ENCODE data around the gene OGFOD2. TPM values are rescaled to one million over a fixed set of nuclear protein-coding genes. Genes with fewer than 3 reads are reported as not detected.

The OGFOD2 gene
- total RNA-seq, 3 donors from 2014 or later (not counting 1 experiment from before 2014, with no cell fraction given): 16.6 to 23.7 (median 20.7) TPM

DNA sequence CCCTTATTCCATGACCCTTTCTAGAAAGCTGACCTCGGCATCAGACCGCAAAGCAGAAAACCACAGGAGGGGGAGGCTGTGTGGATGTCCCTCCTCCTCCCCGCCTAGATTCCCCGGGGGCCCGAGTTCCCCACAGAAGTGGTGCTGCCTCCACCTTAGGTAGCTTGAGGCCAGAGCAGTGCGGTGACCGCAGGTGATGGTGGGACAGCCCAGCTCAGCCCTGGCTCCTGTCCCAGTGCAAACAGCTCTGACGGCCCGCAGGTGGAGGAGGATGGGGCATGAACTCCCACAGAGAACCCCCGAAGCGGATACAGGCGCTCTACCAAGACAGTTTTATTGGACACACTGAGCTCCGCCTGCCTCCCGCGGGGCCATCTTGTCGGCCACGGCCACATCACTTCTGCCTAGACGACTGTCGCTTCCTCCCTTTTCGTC is 25.0 kb downstream of the OGFOD2 start:
- no peaks in the 10 kb centered on the region for H3K27me3 Mint-ChIP-seq (ENCODE audit: low read depth in 2 of 2)
- TF ChIP-seq, protein P1, sequence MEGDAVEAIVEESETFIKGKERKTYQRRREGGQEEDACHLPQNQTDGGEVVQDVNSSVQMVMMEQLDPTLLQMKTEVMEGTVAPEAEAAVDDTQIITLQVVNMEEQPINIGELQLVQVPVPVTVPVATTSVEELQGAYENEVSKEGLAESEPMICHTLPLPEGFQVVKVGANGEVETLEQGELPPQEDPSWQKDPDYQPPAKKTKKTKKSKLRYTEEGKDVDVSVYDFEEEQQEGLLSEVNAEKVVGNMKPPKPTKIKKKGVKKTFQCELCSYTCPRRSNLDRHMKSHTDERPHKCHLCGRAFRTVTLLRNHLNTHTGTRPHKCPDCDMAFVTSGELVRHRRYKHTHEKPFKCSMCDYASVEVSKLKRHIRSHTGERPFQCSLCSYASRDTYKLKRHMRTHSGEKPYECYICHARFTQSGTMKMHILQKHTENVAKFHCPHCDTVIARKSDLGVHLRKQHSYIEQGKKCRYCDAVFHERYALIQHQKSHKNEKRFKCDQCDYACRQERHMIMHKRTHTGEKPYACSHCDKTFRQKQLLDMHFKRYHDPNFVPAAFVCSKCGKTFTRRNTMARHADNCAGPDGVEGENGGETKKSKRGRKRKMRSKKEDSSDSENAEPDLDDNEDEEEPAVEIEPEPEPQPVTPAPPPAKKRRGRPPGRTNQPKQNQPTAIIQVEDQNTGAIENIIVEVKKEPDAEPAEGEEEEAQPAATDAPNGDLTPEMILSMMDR (IDR thresholded peaks at IDR 0.05): no peak
- intact Hi-C loops (cut with micrococcal nuclease): no loop called here
- no peak overlapping the region for H3K4me3 Mint-ChIP-seq
- Histone ChIP-seq H3K9me3 (ENCODE audit: control insufficient read depth, insufficient read depth, low read length) (no peaks in the 10 kb centered on the region), H3K4me1 (ENCODE audit: control insufficient read depth, insufficient read depth, low read length) (no peaks in the 10 kb centered on the region), H3K27me3 (ENCODE audit: control insufficient read depth, insufficient read depth, low read length) (no peaks in the 10 kb centered on the region), H3K36me3 (ENCODE audit: control insufficient read depth, insufficient read depth, low read length) (peaks cover 32% of the 10 kb centered on the region), H3K4me3 (ENCODE audit: low read length) (no peak overlapping the region), H3K27ac (ENCODE audit: low read length) (no peak overlapping the region)
- no peaks in the 10 kb centered on the region for H3K36me3 Mint-ChIP-seq
- WGBS (ENCODE audit: insufficient coverage): 77% methylated on average over 20 of the region's 20 CpGs
- H3K4me1 Mint-ChIP-seq: peaks cover 0 to 5% of the 10 kb centered on the region in 2 donors
- H3K9me3 Mint-ChIP-seq: no peaks in the 10 kb centered on the region
- no peak for DNase-seq
- H3K27ac Mint-ChIP-seq: no peak overlapping the region
- ATAC-seq: no peak

DNA sequence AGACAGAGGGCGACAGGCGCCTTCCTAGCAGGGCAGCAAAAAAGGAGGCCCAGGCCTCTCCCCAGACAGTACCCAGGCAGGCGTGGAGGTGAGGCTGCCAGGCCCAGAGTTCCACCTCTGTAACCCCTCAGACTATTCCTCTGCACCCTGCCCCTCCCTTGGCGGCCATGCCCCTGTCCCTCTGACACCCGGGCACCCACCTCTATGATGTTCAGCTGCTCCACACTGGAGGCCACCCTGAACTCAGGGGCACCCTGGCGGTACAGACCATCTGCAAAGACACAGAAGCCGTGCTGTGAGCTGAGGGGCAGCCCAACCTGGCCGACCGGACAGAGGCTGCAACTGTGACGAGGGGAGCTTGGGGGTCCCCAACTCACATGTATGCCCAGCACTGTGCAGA is 25.5 kb downstream of the OGFOD2 start:
- Mint-ChIP-seq H3K9me3 (no peaks in the 10 kb centered on the region), H3K4me3 (no peak overlapping the region), H3K27me3 (ENCODE audit: low read depth in 2 of 2) (no peaks in the 10 kb centered on the region), H3K4me1 (peaks cover 0 to 5% of the 10 kb centered on the region in 2 donors), H3K36me3 (no peaks in the 10 kb centered on the region), H3K27ac (no peak overlapping the region)
- 94% methylated on average over 10 of the region's 10 CpGs for WGBS (ENCODE audit: insufficient coverage)
- DNase-seq: no peak
- Histone ChIP-seq H3K27ac (ENCODE audit: low read length) (no peak overlapping the region), H3K27me3 (ENCODE audit: control insufficient read depth, insufficient read depth, low read length) (no peaks in the 10 kb centered on the region), H3K4me1 (ENCODE audit: control insufficient read depth, insufficient read depth, low read length) (no peaks in the 10 kb centered on the region), H3K9me3 (ENCODE audit: control insufficient read depth, insufficient read depth, low read length) (no peaks in the 10 kb centered on the region), H3K36me3 (ENCODE audit: control insufficient read depth, insufficient read depth, low read length) (peaks cover 38% of the 10 kb centered on the region), H3K4me3 (ENCODE audit: low read length) (no peak overlapping the region)
- TF ChIP-seq, protein P1 (IDR thresholded peaks at IDR 0.05): no peak
- intact Hi-C loops (cut with micrococcal nuclease): no loop called here
- ATAC-seq: no peak

DNA sequence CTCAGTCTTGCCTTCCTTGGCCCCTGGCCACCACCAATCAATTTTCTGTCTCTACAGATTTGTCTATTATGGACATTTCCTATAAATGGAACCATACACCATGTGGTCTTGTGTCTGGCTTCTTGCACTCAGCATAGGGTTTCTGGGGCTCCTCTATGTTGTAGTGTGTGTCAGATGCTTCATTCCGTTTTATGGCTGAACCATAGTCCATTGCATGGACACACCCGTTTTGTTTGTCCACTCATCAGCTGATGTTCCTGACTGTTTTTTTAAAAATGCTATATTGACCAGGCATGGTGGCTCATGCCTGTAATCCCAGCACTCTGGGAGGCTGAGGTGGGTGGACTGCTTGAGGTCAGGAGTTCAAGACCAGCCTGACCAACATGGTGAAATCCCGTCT is 26.4 kb downstream of the OGFOD2 start:
- no peak for DNase-seq
- H3K4me3 ChIP-seq (ENCODE audit: low read length): no peak overlapping the region
- no peaks in the 10 kb centered on the region for H3K9me3 Mint-ChIP-seq
- intact Hi-C loops (cut with micrococcal nuclease): no loop called here
- H3K27me3 Mint-ChIP-seq (ENCODE audit: low read depth in 2 of 2): no peaks in the 10 kb centered on the region
- TF ChIP-seq, protein P1 (IDR thresholded peaks at IDR 0.05): no peak
- peaks cover 39% of the 10 kb centered on the region for H3K36me3 ChIP-seq (ENCODE audit: control insufficient read depth, insufficient read depth, low read length)
- H3K4me1 Mint-ChIP-seq: peaks cover 0 to 5% of the 10 kb centered on the region in 2 donors
- no peaks in the 10 kb centered on the region for H3K9me3 ChIP-seq (ENCODE audit: control insufficient read depth, insufficient read depth, low read length)
- H3K27ac ChIP-seq (ENCODE audit: low read length): no peak overlapping the region
- H3K4me1 ChIP-seq (ENCODE audit: control insufficient read depth, insufficient read depth, low read length): no peaks in the 10 kb centered on the region
- WGBS (ENCODE audit: insufficient coverage): 85% methylated on average over 3 of the region's 3 CpGs
- no peak overlapping the region for H3K4me3 Mint-ChIP-seq
- H3K27ac Mint-ChIP-seq: no peak overlapping the region
- H3K36me3 Mint-ChIP-seq: no peaks in the 10 kb centered on the region
- no peaks in the 10 kb centered on the region for H3K27me3 ChIP-seq (ENCODE audit: control insufficient read depth, insufficient read depth, low read length)
- ATAC-seq: no peak

DNA sequence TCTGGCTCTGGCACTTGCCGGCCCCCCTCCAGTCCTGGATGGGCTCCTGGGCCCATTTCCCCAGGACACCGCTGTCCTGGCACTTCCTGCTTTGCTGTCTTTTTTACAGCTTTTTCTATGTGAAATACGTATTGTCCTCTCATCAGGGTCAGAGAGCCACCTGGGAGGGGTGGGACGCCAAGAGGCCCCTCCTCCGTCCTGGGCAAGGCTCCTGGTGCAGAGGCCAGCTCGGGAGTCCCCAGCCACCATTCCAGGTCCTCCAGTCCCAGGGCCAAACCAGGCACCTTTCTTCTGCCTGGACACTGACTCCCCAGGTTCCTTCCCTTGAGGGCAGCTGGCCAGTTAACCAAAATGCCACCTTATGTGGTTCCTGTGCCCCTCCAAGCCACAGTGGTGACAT is 28.2 kb downstream of the OGFOD2 start:
- TF ChIP-seq, protein P1 (IDR thresholded peaks at IDR 0.05): no peak
- no peaks in the 10 kb centered on the region for H3K27me3 Mint-ChIP-seq (ENCODE audit: low read depth in 2 of 2)
- no peaks in the 10 kb centered on the region for H3K9me3 ChIP-seq (ENCODE audit: control insufficient read depth, insufficient read depth, low read length)
- intact Hi-C loops (cut with micrococcal nuclease): no loop called here
- no peak for DNase-seq
- ATAC-seq: no peak
- H3K4me3 Mint-ChIP-seq: no peak overlapping the region
- no peaks in the 10 kb centered on the region for H3K4me1 ChIP-seq (ENCODE audit: control insufficient read depth, insufficient read depth, low read length)
- no peak overlapping the region for H3K27ac Mint-ChIP-seq
- H3K4me3 ChIP-seq (ENCODE audit: low read length): no peak overlapping the region
- H3K36me3 Mint-ChIP-seq: no peaks in the 10 kb centered on the region
- H3K27me3 ChIP-seq (ENCODE audit: control insufficient read depth, insufficient read depth, low read length): no peaks in the 10 kb centered on the region
- WGBS (ENCODE audit: insufficient coverage): 93% methylated on average over 6 of the region's 6 CpGs
- peaks cover 35% of the 10 kb centered on the region for H3K36me3 ChIP-seq (ENCODE audit: control insufficient read depth, insufficient read depth, low read length)
- no peak overlapping the region for H3K27ac ChIP-seq (ENCODE audit: low read length)
- no peaks in the 10 kb centered on the region for H3K9me3 Mint-ChIP-seq
- peaks cover 0 to 5% of the 10 kb centered on the region in 2 donors for H3K4me1 Mint-ChIP-seq

Data from natural killer cell (primary cell).